Measurements from ENCODE around the gene KHK. TPM values are rescaled to one million over a fixed set of nuclear protein-coding genes. Genes with fewer than 3 reads are reported as not detected.
"Not testable (repeated sequence)": the region's sequence is repeated elsewhere in the genome, so short reads cannot be mapped to it uniquely, and the experiment has no call there.

The KHK gene
- total RNA-seq, 1 donor = 1.7 TPM

DNA sequence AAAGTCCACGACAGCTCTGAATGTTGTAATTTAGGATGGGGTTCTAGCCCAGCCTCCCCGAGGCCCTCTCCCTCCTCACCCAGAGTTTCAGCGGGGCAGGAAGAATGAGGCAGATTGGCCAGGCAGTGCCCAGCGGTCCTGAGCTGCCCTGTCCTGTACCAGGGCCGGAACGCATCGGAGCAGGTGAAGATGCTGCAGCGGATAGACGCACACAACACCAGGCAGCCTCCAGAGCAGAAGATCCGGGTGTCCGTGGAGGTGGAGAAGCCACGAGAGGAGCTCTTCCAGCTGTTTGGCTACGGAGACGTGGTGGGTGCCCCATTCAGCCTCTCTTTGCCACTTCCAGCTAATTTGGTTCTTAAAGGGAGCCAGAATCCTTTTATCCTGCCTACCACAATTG, 10.8 kb downstream of the KHK start:
- no peak overlapping the region for H3K4me3 ChIP-seq (ENCODE audit: low read depth, low read length)
- TF ChIP-seq, protein P1, sequence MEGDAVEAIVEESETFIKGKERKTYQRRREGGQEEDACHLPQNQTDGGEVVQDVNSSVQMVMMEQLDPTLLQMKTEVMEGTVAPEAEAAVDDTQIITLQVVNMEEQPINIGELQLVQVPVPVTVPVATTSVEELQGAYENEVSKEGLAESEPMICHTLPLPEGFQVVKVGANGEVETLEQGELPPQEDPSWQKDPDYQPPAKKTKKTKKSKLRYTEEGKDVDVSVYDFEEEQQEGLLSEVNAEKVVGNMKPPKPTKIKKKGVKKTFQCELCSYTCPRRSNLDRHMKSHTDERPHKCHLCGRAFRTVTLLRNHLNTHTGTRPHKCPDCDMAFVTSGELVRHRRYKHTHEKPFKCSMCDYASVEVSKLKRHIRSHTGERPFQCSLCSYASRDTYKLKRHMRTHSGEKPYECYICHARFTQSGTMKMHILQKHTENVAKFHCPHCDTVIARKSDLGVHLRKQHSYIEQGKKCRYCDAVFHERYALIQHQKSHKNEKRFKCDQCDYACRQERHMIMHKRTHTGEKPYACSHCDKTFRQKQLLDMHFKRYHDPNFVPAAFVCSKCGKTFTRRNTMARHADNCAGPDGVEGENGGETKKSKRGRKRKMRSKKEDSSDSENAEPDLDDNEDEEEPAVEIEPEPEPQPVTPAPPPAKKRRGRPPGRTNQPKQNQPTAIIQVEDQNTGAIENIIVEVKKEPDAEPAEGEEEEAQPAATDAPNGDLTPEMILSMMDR (IDR thresholded peaks at IDR 0.05; ENCODE audit: insufficient read depth, low read length) = no peak
- no peak for DNase-seq (ENCODE audit: low read depth)

DNA sequence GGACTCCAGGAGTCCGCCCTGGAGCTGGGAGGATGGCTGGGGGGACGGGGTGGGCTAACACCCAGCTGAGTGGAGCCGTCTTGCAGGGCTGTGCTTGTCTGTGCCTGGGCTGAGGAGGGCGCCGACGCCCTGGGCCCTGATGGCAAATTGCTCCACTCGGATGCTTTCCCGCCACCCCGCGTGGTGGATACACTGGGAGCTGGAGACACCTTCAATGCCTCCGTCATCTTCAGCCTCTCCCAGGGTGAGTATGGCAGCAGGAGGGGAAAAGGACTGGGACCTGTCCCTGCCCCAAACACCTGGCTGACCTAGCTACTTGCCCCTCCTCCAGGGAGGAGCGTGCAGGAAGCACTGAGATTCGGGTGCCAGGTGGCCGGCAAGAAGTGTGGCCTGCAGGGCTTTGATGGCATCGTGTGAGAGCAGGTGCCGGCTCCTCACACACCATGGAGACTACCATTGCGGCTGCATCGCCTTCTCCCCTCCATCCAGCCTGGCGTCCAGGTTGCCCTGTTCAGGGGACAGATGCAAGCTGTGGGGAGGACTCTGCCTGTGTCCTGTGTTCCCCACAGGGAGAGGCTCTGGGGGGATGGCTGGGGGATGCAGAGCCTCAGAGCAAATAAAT, 12.9 kb downstream of the KHK start:
- no peak for DNase-seq (ENCODE audit: low read depth)
- H3K4me3 ChIP-seq (ENCODE audit: low read depth, low read length) = no peak overlapping the region
- TF ChIP-seq, protein P1 (IDR thresholded peaks at IDR 0.05; ENCODE audit: insufficient read depth, low read length) = no peak

DNA sequence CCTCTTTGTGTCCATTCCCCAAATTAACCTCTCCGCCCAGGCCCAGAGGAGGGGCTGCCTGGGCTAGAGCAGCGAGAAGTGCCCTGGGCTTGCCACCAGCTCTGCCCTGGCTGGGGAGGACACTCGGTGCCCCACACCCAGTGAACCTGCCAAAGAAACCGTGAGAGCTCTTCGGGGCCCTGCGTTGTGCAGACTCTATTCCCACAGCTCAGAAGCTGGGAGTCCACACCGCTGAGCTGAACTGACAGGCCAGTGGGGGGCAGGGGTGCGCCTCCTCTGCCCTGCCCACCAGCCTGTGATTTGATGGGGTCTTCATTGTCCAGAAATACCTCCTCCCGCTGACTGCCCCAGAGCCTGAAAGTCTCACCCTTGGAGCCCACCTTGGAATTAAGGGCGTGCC, 13.5 kb downstream of the KHK start:
- TF ChIP-seq, protein P1 (IDR thresholded peaks at IDR 0.05; ENCODE audit: insufficient read depth, low read length) = no peak
- DNase-seq (ENCODE audit: low read depth) = no peak
- no peak overlapping the region for H3K4me3 ChIP-seq (ENCODE audit: low read depth, low read length)

DNA sequence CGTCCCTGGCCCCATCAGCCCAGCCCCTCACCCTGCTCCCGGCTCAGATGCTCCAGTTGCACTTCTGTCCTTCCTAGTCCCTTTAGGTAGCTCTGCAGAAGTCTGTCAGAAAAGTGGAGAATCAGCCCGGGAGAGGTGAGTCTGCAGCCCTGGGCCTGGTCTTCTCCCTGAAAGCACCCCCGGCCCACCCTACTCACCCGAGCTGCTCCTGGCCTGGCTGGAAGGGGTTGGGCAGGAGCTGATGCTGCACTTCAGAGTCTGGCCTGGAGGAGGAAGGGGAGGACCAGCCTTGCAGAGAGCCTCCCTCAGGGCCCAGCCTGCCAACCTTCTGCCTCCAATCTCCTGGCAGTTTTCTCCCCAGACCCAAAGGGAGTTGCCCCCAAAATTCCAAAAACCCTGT, 15.8 kb downstream of the KHK start:
- TF ChIP-seq, protein P1 (IDR thresholded peaks at IDR 0.05; ENCODE audit: insufficient read depth, low read length) = no peak
- DNase-seq (ENCODE audit: low read depth) = no peak
- no peak overlapping the region for H3K4me3 ChIP-seq (ENCODE audit: low read depth, low read length)

GRCh38 chr2:27105981-27106380, 19.4 kb downstream of the KHK start:
- TF ChIP-seq, protein P1 (IDR thresholded peaks at IDR 0.05; ENCODE audit: insufficient read depth, low read length) = no peak
- no peak overlapping the region for H3K4me3 ChIP-seq (ENCODE audit: low read depth, low read length)
- no peak for DNase-seq (ENCODE audit: low read depth)

GRCh38 chr2:27108221-27108620, 21.6 kb downstream of the KHK start:
- no peak overlapping the region for H3K4me3 ChIP-seq (ENCODE audit: low read depth, low read length)
- TF ChIP-seq, protein P1 (IDR thresholded peaks at IDR 0.05; ENCODE audit: insufficient read depth, low read length) = no peak
- no peak for DNase-seq (ENCODE audit: low read depth)

GRCh38 chr2:27109083-27109482, 22.5 kb downstream of the KHK start:
- TF ChIP-seq, protein P1 (IDR thresholded peaks at IDR 0.05; ENCODE audit: insufficient read depth, low read length) = no peak
- DNase-seq (ENCODE audit: low read depth) = no peak
- H3K4me3 ChIP-seq (ENCODE audit: low read depth, low read length) = no peak overlapping the region

DNA sequence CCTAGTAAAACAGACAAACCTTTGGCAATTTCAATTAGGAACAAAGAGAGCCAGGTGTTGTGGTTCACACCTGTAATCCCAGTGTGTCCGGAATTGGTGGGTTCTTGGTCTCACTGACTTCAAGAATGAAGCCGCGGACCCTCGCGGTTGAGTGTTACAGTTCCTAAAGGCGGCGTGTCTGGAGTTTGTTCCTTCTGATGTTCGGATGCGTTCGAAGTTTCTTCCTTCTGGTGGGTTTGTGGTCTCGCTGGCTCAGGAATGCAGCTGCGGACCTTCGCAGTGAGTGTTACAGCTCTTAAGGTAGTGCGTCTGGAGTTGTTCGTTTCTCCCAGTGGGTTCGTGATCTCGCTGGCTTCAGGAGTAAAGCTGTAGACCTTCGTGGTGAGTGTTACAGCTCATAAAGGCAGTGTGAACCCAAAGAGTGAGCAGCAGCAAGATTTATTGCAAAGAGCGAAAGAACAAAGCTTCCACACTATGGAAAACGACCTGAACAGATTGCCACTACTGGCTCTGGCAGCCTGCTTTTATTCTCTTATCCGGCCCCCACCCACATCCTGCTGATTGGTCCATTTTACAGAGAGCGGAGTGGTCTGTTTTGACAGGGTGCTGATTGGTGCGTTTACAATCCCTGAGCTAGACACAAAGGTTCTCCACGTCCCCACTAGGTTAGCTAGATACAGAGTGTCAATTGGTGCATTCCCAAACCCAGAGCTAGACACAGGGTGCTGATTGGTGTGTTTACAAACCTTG, 24.2 kb downstream of the KHK start:
- H3K4me3 ChIP-seq (ENCODE audit: low read depth, low read length); DNase-seq (ENCODE audit: low read depth): not testable (repeated sequence)

DNA sequence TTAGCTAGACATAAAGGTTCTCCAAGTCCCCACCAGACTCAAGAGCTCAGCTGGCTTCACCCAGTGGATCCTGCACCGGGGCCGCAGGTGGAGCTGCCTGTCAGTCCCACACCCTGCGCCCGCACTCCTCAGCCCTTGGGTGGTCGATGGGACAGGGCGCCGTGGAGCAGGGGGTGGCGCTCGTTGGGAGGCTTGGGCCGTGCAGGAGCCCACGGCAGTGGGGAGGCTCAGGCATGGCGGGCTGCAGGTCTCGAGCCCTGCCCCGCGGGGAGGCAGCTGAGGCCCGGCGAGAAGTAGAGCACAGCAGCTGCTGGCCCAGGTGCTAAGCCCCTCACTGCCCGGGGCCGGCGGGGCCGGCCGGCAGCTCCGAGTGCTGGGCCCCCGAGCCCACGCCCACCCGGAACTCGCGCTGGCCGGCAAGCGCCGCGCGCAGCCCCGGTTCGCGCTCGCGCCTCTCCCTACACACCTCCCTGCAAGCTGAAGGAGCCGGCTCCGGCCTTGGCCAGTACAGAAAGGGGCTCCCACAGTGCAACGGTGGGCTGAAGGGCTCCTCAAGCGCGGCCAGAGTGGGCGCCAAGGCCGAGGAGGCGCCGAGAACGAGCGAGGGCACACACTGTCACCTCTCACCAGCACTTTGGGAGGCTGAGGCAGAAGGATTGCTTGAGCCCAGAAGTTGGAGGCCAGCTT, 25.0 kb downstream of the KHK start:
- not testable (repeated sequence) for DNase-seq (ENCODE audit: low read depth); H3K4me3 ChIP-seq (ENCODE audit: low read depth, low read length)
